ENCODE measurements around the gene ARMS2.

Gene ARMS2

DNA sequence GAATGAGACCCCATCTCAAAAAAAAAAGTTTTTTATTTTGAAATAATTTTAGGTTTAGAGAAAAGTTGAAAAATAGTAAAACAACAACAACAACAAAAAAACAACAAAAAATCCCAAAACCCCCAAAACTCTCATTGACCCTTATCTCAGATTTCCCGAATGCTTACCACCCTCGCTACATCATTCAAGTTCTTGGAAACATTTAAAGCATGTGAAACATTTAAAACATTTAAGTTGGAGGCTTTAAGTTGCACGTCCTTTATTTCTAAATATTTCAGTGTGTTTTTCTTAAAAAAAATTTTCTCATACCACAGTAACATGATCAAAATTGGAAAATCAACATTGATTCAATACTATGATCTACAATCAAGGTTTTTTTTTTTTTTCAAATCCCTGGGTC, 382 bp upstream of the ARMS2 start:
- no peak for DNase-seq

- no peak for DNase-seq
Measured at GRCh38 chr10:122455376-122456079, 1.1 kb downstream of the ARMS2 start.

GRCh38 chr10:122457934-122458333, 3.5 kb downstream of the ARMS2 start:
- DNase-seq, result no peak

GRCh38 chr10:122458693-122459092, 4.2 kb downstream of the ARMS2 start:
- no peak for DNase-seq

DNA sequence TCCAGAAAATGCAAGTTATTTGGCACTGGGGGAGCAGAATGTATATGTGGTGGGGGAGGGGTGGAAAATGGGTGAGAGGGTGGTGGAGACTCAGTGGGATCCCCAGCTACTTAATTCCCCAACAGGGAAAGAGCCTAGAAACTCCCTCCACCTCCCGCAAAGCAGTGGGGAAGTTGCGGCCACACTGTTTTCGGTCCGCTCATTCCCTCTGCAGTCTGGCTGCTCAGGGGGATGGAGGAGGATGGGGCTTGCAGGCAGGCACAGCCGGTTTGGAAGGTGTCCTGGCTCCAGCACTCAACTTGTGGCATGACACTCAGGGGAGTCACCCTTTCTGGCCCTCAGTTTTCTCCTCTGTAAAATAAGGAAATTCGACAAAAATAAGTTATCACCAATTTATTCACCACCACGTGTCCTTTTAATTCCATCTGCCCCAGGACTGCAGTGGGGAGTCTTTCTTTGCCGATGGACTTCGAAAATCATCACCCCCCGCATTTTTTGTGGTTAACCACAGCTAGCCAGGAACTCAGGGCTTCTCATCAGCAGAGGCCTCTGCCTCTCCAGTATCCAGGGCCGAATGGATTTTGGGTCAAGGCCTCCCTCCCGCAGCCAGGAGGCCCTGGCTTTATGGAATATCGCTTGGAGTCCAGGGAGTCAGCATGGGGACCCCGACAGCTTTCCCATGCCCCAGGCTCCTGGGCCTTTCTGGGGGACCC, 5.3 kb downstream of the ARMS2 start:
- DNase-seq, result no peak

GRCh38 chr10:122460891-122461293, 6.4 kb downstream of the ARMS2 start:
- no peak for DNase-seq

DNA sequence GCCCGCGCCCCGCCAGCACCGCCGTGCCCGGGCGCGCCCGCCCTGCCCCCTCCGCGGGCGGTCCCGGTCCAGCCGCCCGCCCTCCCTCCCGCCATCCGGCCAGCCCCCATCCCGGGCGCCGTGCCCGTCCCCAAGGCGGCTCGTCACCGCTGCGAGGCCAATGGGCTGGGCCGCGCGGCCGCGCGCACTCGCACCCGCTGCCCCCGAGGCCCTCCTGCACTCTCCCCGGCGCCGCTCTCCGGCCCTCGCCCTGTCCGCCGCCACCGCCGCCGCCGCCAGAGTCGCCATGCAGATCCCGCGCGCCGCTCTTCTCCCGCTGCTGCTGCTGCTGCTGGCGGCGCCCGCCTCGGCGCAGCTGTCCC, 6.9 kb downstream of the ARMS2 start, which contains the start of gene HTRA1:
Gene HTRA1, plus strand, starts transcription at position 187 of the 362 bp plus-strand sequence. Its CDS starts 100 bp downstream, at position 287.
- no peak for DNase-seq

GRCh38 chr10:122461729-122462532, 7.5 kb downstream of the ARMS2 start:
- no peak for DNase-seq

GRCh38 chr10:122462533-122463465, 8.3 kb downstream of the ARMS2 start:
- no peak for DNase-seq

DNA sequence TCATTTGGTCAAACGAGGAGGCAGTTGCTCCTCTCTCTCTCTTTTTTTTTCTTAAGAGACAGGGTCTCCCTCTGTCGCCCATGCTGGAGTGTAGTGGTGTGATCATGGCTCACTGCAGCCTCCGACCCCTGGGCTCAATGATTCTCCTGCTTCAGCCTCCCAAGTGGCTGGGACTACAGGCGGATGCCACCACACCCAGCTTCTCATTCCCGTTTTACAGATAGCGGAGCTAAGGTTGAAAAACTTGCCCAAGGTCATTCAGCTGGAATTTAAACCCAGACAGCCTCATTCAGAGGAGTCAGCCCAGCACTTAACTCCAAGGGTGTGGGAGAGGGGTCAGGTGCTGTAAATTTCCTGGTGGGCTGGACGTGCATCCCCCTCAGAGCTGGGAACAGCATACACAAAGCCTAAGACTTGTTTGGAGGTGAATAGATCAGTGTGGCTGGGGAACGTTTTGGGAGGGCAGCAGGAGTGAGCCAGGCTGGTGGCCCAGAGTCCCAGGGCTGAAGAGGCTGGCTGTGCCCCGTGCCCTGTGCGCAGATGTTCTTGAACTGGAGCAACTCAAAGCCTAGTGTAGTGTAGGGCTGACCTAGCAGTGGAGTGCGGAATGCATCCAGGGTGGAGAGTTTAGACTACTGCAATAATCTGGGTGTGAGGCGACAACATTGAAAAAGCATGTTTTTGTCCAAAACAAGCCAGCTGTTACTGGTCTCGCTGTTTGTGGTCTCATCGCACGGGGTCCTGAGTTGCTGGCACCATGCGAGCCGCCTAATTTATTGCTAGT, 9.2 kb downstream of the ARMS2 start:
- no peak for DNase-seq

DNA sequence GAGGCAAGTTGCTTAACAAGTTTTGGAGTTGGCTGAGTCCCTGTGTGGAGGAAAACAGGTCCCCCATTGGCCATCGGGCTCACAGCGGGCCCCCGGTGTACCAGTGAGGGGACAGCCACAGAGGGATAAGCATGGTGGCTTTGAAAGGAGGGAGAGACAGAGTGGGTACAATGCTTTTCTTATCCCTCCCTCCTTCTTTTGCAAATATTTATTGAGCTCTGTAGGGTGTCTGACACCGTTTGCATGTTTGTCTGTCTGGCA, 9.7 kb downstream of the ARMS2 start:
- no peak for DNase-seq

DNA sequence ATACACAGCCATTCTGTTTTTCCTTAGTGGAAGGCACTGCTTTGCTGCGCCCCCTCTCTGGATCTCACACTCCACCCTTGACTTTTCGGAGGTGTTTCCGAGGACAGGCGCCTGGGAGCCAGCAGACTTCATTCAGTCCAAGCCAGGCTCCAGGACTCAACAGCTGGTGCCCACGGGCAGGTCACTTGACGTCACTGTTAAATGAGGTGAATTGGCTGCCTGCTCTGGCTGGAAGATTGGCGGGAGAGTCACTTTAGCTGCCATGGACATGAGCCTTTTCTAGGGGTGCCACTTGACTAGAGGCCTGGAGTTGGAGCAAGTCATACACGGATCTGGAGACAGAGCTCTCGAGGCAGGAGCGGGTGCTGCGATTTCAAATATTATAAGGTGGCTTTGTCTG, 10.1 kb downstream of the ARMS2 start:
- DNase-seq, result no peak

DNA sequence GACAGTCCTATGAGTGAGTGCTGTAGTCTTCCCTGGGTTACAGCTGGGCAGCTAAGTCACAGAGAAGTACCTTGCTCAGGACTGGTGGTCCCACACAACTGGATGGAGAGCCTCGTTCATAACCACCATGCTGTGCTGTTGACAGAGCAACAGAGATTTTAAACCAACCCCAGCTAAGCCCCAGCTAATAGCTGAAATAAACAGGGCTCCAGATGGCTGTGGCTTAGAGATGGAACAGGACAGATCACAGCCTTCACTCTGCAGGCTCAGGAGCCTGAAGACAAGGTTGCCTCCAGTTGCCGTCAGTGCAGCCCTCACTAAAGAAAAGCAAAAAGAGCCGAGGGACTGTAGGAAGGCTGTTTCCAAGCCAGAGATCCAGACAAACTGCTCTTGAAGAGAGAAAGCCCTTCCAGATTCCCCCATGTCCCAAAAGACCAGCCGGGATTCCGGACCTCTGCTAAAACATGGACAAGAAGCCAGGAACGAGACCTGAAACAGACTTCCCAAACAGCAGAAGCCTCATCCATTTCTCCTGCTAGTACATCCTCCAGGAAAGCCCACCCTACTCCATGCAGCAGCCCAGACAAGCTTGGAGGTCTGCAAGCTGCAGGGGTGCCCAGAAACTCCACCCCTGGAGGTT, 11.1 kb downstream of the ARMS2 start:
- no peak for DNase-seq

DNA sequence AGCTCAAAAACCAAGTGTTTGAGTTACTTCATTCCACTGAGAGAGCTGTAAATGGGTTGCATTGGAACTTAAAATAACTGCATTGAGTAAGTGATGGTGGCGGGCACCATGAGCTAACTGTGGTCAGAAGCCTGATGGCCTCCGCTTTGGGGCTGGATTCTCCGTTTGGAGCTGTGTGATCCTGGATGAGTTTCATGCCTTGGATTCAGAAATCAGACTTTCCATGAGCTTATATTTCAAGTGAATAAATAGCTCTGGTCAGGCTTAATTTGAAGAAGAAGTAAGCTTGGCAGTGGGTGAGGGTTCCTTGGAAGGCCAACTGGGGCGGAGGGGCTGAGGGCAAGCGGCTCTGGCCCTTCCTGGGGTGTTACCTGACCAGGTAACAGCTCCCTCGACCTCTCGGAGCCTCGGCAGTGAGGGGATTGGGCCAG, 12.5 kb downstream of the ARMS2 start:
- DNase-seq, result no peak

DNA sequence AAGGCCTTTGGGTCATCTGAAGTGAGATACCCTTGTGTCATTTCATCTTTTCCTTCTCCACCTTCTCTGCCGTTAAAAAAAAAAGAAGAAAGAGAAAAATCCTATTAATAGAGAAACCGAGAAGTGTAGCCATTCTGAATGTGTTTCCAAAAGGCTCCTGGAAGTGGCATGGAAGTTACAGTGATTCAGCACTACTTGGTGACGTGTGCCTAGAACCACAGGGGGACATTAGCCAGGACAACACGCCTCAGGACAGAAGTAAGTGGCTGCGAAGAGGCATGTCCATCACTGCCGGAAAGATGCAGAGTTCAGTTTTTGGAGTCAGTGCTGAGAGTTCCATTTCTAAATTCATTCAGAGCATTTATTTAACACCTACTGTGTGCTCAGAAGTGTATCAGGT, 13.2 kb downstream of the ARMS2 start:
- DNase-seq, result no peak

- DNase-seq, result no peak
Measured at GRCh38 chr10:122468307-122468925, 14.0 kb downstream of the ARMS2 start.

DNA sequence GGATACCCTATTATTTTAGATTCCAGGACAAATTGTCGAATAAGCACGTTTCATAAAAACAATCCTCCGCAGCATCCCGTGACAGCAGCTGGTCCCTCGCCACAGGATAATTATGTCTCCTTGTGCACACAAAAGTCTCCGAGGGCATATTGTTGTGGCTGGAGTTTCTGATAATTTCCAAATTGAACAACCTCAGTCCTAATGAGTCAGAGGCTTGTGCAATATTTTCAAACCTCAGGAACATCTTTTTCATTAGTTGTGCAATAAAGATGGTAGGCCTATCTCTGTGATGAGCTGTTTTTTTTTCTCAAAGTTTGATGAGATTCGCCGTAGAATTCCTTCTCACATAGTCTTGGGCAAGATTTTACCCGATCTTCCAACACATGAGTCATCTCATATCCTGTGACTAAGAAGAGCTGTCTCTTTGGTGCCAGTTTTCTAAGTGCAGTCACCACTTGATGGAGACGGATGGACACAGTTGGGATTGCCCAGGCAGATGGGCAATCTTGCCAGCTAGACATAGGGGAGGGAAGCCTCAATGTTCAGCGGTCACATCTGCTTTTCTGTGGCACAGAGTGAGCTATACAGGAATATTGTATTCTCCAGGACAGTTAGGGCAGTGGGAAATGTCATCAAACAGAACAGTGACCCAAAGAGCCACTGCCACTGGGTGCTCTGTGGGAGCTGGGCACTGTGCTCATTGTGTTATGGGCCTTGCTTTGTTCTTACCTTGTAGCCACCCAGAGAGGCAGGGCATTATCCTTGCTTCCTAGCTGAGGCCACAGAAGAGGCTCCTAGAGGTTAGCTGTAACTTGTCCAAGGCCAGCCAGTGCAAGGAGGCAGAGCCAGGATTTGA, 14.7 kb downstream of the ARMS2 start:
- DNase-seq, result no peak

DNA sequence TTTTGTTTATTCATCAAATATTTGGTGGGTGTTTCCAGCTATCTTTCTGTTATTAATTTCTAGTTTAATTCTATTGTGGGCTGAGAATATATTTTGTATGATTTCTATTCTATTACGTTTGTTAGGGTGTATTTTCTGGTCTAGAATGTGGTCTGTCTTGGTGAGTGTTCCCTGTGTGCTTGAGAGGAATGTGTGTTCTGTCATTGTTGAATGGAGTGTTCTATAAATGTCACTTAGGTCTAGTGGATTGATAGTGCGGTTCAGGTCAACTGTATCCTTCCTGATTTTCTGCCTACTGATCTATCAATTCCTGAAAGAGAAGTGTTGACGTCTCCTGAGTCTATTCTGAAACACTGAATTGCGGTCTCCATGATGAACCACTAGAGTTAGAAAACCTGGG, 15.4 kb downstream of the ARMS2 start:
- no peak for DNase-seq

DNA sequence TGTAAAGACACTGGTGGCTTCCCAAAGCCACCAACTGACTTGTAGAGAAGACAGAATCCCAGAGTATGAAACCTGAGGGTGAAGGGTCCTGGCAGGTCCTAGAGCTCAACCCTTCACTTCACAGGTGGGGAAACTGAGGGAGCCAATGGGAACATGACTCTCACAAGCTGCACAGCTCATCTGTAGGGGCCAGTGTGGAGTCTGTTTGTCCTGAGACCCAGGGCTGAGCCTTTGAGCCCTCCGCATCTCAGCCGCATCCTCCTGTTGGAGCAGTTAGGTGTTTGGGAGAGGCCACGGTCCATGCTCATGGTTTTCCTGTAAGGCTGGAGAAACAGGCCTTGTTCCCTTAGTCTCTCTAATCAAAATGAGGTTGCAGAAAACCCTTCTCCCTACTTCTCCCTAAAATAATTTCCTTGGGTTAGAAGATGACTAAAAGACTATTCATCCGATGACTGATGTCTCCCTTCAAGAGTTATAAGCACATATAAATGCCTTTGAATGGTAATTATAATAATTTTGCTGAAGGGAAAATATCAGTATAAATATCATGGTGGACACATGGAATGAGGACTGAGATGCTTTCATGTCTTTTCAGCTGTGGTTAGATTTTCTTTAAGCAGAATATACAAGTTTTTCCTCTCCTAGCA, 17.2 kb downstream of the ARMS2 start:
- DNase-seq, result no peak

DNA sequence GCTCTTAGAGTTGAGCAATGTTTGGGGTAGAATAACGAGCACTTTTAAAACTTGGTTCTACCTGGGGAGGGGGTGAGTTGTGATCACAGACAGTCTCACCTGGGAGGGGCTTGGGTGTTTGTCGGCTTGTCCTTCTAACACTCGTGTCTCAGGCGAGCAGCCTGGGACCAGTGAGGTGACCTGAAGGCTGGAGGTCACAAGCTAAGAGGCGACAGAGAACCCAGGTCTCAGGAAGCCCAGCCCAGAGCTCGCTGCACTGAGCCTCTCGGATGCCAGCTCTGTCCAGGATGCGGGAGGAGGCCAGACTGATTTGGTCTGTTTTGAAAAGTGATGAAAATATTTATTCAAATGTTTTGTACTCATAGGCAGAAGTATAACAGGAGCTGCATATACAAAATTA, 18.7 kb downstream of the ARMS2 start:
- no peak for DNase-seq

Measured in activated naive CD4-positive, alpha-beta T cell treated with anti-CD3 and anti-CD28 coated beads, Interleukin-2, amount 50 U/mL, for 16 hours (primary cell).